SK-N-SH treated with all-trans-retinoic acid at 6 μM for 48 hours (cell line): ENCODE results near the gene ASTN2.

ENCODE experiments used
- ATAC-seq: fragments of 200-7000 bp; cut with Tn5 transposase; 3 replicates; pipeline ENCODE4 v1.9.1; 2020; ENCODE audit warnings: mild to moderate bottlenecking, moderate library complexity
- ARNTL ChIP-seq: fragments of 450-650 bp; formaldehyde crosslinking; IDR thresholded peaks from 2 replicates; pipeline ENCODE4 v1.5.0; 2020; ENCODE audit warnings: low read depth, mild to moderate bottlenecking, moderate library complexity, borderline replicate concordance
- BACH2 ChIP-seq: fragments of 250-450 bp; sonication (Bioruptor Pico); IDR thresholded peaks from 2 replicates; pipeline ENCODE4 v1.9.0; 2021; ENCODE audit warnings: mild to moderate bottlenecking, borderline replicate concordance
- CREB5 ChIP-seq: fragments of 250-450 bp; sonication (Bioruptor Pico); IDR thresholded peaks from 2 replicates; pipeline ENCODE4 v1.5.1; 2020; ENCODE audit warnings: low read depth, mild to moderate bottlenecking, moderate library complexity
- CSDC2 ChIP-seq: fragments of 250-450 bp; sonication (Bioruptor Pico); IDR thresholded peaks from 2 replicates; pipeline ENCODE4 v1.5.0; 2020; ENCODE audit warnings: mild to moderate bottlenecking, moderate library complexity
- CSRNP3 ChIP-seq: fragments of 250-450 bp; sonication (Bioruptor Pico); IDR thresholded peaks from 2 replicates; pipeline ENCODE4 v1.5.1; 2021; ENCODE audit warnings: mild to moderate bottlenecking, moderate library complexity
- ESRRG ChIP-seq: fragments of 250-450 bp; sonication (Bioruptor Pico); IDR thresholded peaks from 2 replicates; pipeline ENCODE4 v1.6.1; 2021; ENCODE audit warnings: mild to moderate bottlenecking
- GLIS3 ChIP-seq: fragments of 250-450 bp; sonication (Bioruptor Pico); IDR thresholded peaks from 2 replicates; pipeline ENCODE4 v1.5.0; 2020; ENCODE audit warnings: mild to moderate bottlenecking, moderate library complexity
- ISL1 ChIP-seq: fragments of 250-450 bp; sonication (Bioruptor Pico); IDR thresholded peaks from 2 replicates; pipeline ENCODE4 v2.1.2; 2022; ENCODE audit warnings: mild to moderate bottlenecking, moderate library complexity
- OSR1 ChIP-seq: fragments of 250-450 bp; sonication (Bioruptor Pico); IDR thresholded peaks from 2 replicates; pipeline ENCODE4 v1.8.0; 2022; ENCODE audit warnings: moderate library complexity, mild to moderate bottlenecking, inconsistent platforms
- PATZ1 ChIP-seq: fragments of 250-450 bp; sonication (Bioruptor Pico); IDR thresholded peaks from 2 replicates; pipeline ENCODE4 v1.8.0; 2020; ENCODE audit warnings: mild to moderate bottlenecking, moderate library complexity, borderline replicate concordance
- POU6F1 ChIP-seq: fragments of 250-450 bp; sonication (Bioruptor Pico); IDR thresholded peaks from 2 replicates; pipeline ENCODE4 v1.8.0; 2021; ENCODE audit warnings: low read depth, mild to moderate bottlenecking, moderate library complexity, borderline replicate concordance
- PPARA ChIP-seq: fragments of 250-450 bp; sonication (Bioruptor Pico); IDR thresholded peaks from 2 replicates; pipeline ENCODE4 v1.5.0; 2020; ENCODE audit warnings: mild to moderate bottlenecking, borderline replicate concordance
- RARB ChIP-seq: fragments of 250-450 bp; sonication (Bioruptor Pico); IDR thresholded peaks from 2 replicates; pipeline ENCODE4 v1.8.0; 2021; ENCODE audit warnings: mild to moderate bottlenecking, moderate library complexity
- TSHZ2 ChIP-seq: fragments of 250-450 bp; sonication (Bioruptor Pico); IDR thresholded peaks from 2 replicates; pipeline ENCODE4 v1.5.0; 2020; ENCODE audit warnings: mild to moderate bottlenecking, moderate library complexity
- ZC3H10 ChIP-seq: fragments of 250-450 bp; sonication (Bioruptor Pico); IDR thresholded peaks from 2 replicates; pipeline ENCODE4 v1.5.1; 2021; ENCODE audit warnings: mild to moderate bottlenecking, moderate library complexity
- ZFP3 ChIP-seq: fragments of 250-450 bp; sonication (Bioruptor Pico); IDR thresholded peaks from 2 replicates; pipeline ENCODE4 v1.5.0; 2020; ENCODE audit warnings: mild to moderate bottlenecking, moderate library complexity
- ZFP30 ChIP-seq: fragments of 450-650 bp; formaldehyde crosslinking; IDR thresholded peaks from 2 replicates; pipeline ENCODE4 v1.5.0; 2022; ENCODE audit warnings: mild to moderate bottlenecking, moderate library complexity
- ZNF565 ChIP-seq: fragments of 450-650 bp; formaldehyde crosslinking; conservative IDR thresholded peaks from 2 replicates; pipeline ENCODE4 v1.5.0; 2020; ENCODE audit warnings: low read depth, mild to moderate bottlenecking, moderate library complexity
- ZNF70 ChIP-seq: fragments of 450-650 bp; formaldehyde crosslinking; IDR thresholded peaks from 2 replicates; pipeline ENCODE4 v1.5.0; 2020; ENCODE audit warnings: mild to moderate bottlenecking, moderate library complexity
- ZNF8 ChIP-seq: fragments of 450-650 bp; formaldehyde crosslinking; IDR thresholded peaks from 2 replicates; pipeline ENCODE4 v1.5.0; 2020; ENCODE audit warnings: mild to moderate bottlenecking, moderate library complexity

Gene ASTN2

GRCh38 chr9:116416421-116416820 lies 998.4 kb downstream of the ASTN2 start:
- TF ChIP-seq ZNF70 (CRISPR knock-in tag) (no peak), ZC3H10 (no peak), ZFP30 (CRISPR knock-in tag) (no peak), GLIS3 (CRISPR knock-in tag) (no peak), PATZ1 (CRISPR knock-in tag) (no peak), ARNTL (CRISPR knock-in tag) (no peak), CREB5 (CRISPR knock-in tag) (no peak), ZNF8 (CRISPR knock-in tag) (no peak), TSHZ2 (CRISPR knock-in tag) (no peak), OSR1 (CRISPR knock-in tag) (no peak), ZNF565 (no peak), CSDC2 (CRISPR knock-in tag) (no peak), ZFP3 (CRISPR knock-in tag) (no peak), ESRRG (CRISPR knock-in tag) (no peak), PPARA (CRISPR knock-in tag) (no peak), ISL1 (CRISPR knock-in tag) (no peak), BACH2 (CRISPR knock-in tag) (no peak), POU6F1 (no peak), CSRNP3 (CRISPR knock-in tag) (no peak), RARB (CRISPR knock-in tag) (no peak)
- TF ChIP-seq, all 23 proteins: peak for 0
- ATAC-seq: no peak

- TF ChIP-seq PPARA (CRISPR knock-in tag): no peak
- TF ChIP-seq POU6F1: no peak
- TF ChIP-seq CREB5 (CRISPR knock-in tag): no peak
- no peak for TF ChIP-seq PATZ1 (CRISPR knock-in tag)
- no peak for TF ChIP-seq CSDC2 (CRISPR knock-in tag)
- TF ChIP-seq ZC3H10: no peak
- no peak for TF ChIP-seq BACH2 (CRISPR knock-in tag)
- TF ChIP-seq ARNTL (CRISPR knock-in tag): no peak
- no peak for TF ChIP-seq RARB (CRISPR knock-in tag)
- no peak for TF ChIP-seq ZFP3 (CRISPR knock-in tag)
- no peak for TF ChIP-seq ZFP30 (CRISPR knock-in tag)
- ATAC-seq: no peak
These were observed 1000.5 kb downstream of the ASTN2 start for GRCh38 chr9:116414374-116414773.
